ENCODE results near the gene KRT71. TPM values are rescaled to one million over a fixed set of nuclear protein-coding genes. Genes with fewer than 3 reads are reported as not detected.

Gene KRT71
- total RNA-seq, 1 experiment from 2014 or later, result not detected

DNA sequence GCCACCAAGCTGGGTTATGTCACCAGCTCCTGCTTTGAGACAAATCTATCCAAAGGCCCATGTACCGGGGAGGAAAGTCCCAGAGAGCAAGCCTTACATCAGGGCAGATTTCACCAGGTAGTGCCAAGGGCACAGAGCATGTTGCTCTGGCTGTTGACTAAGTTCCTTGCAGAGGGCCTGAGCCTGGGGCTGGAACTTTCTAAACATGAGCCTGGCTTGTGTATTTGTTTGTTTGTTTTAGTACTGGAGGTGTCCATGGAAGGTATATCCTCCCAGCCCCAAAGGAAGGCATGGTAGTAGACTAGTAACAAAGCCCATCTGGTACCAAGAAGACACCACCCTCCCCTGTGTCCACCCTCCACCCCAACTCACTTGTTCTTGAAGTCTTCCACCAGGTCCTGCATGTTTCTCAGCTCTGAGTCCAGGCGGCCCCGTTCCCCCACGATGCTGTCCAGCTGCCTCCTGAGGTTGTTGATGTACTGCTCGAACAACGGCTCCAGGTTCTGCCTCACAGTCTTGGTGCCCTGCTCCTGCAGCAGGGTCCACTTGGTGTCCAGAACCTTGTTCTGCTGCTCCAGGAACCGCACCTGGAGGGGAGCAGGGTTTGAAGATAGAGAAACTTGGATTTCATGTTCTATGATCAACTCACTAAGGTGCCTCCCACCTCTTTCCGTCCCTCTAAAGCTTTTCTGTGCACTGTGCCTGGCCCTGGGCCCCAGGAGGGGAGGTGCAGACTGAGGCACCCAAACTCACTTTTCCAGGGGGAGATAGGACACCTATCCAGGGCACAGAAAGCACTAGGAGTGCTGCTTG, 34.2 kb downstream of the KRT71 start:
- intact Hi-C loops (cut with micrococcal nuclease), result no loop called here
- Histone ChIP-seq H3K27me3 (ENCODE audit: low read length) (no peaks in the 10 kb centered on the region), H3K4me1 (ENCODE audit: insufficient read depth, low read length) (peaks cover 27% of the 10 kb centered on the region), H3K9ac (ENCODE audit: low read length) (no peak overlapping the region), H3K79me2 (ENCODE audit: low read length) (no peaks in the 10 kb centered on the region), H3K9me3 (ENCODE audit: low read length) (no peaks in the 10 kb centered on the region), H3K27ac (ENCODE audit: low read length) (no peak overlapping the region), H3K9me2 (replicated peaks; ENCODE audit: low read length) (no peaks in the 10 kb centered on the region), H3K36me3 (ENCODE audit: low read depth, low read length) (no peaks in the 10 kb centered on the region), H3F3A (ENCODE audit: low read length, unreplicated experiment) (no peaks in the 10 kb centered on the region), H3K4me2 (ENCODE audit: low read length) (no peak overlapping the region), H2AFZ (ENCODE audit: low read length) (no peak overlapping the region), H3K4me3 (ENCODE audit: low read length) (no peak overlapping the region), H4K20me1 (ENCODE audit: low read length) (no peaks in the 10 kb centered on the region)
- DNase-seq (no peak), ATAC-seq (no peak)
- CTCF ChIA-PET, result no interaction called here
- POLR2A ChIA-PET (ENCODE audit: unreplicated experiment), result no interaction called here
- no peak for TF ChIP-seq EZH2phosphoT487 (IDR thresholded peaks at IDR 0.05; ENCODE audit: borderline replicate concordance, low read length)
- TF ChIP-seq, protein P1, sequence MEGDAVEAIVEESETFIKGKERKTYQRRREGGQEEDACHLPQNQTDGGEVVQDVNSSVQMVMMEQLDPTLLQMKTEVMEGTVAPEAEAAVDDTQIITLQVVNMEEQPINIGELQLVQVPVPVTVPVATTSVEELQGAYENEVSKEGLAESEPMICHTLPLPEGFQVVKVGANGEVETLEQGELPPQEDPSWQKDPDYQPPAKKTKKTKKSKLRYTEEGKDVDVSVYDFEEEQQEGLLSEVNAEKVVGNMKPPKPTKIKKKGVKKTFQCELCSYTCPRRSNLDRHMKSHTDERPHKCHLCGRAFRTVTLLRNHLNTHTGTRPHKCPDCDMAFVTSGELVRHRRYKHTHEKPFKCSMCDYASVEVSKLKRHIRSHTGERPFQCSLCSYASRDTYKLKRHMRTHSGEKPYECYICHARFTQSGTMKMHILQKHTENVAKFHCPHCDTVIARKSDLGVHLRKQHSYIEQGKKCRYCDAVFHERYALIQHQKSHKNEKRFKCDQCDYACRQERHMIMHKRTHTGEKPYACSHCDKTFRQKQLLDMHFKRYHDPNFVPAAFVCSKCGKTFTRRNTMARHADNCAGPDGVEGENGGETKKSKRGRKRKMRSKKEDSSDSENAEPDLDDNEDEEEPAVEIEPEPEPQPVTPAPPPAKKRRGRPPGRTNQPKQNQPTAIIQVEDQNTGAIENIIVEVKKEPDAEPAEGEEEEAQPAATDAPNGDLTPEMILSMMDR (conservative IDR thresholded peaks at IDR 0.05; ENCODE audit: low read depth, low read length), result no peak
- no peak for TF ChIP-seq EZH2 (IDR thresholded peaks at IDR 0.05; ENCODE audit: low read length, unreplicated experiment)
- BruUV-seq (replicated peaks), result no TSS peak

- H4K20me1 ChIP-seq (ENCODE audit: low read length), result no peaks in the 10 kb centered on the region
- H3K9me2 ChIP-seq (replicated peaks; ENCODE audit: low read length), result no peaks in the 10 kb centered on the region
- no peaks in the 10 kb centered on the region for H3K27me3 ChIP-seq (ENCODE audit: low read length)
- no peak overlapping the region for H3K9ac ChIP-seq (ENCODE audit: low read length)
- TF ChIP-seq EZH2phosphoT487 (IDR thresholded peaks at IDR 0.05; ENCODE audit: borderline replicate concordance, low read length) (no peak), EZH2 (IDR thresholded peaks at IDR 0.05; ENCODE audit: low read length, unreplicated experiment) (no peak)
- TF ChIP-seq, protein P1 (conservative IDR thresholded peaks at IDR 0.05; ENCODE audit: low read depth, low read length), result no peak
- no peak overlapping the region for H2AFZ ChIP-seq (ENCODE audit: low read length)
- ChIA-PET CTCF (no interaction called here), POLR2A (ENCODE audit: unreplicated experiment) (no interaction called here)
- H3K9me3 ChIP-seq (ENCODE audit: low read length), result no peaks in the 10 kb centered on the region
- BruUV-seq (replicated peaks), result no TSS peak
- no peak for ATAC-seq
- H3K4me2 ChIP-seq (ENCODE audit: low read length), result no peak overlapping the region
- no peak overlapping the region for H3K4me3 ChIP-seq (ENCODE audit: low read length)
- DNase-seq, result no peak
- no peaks in the 10 kb centered on the region for H3K36me3 ChIP-seq (ENCODE audit: low read depth, low read length)
- peaks cover 27% of the 10 kb centered on the region for H3K4me1 ChIP-seq (ENCODE audit: insufficient read depth, low read length)
- no peak overlapping the region for H3K27ac ChIP-seq (ENCODE audit: low read length)
- intact Hi-C loops (cut with micrococcal nuclease), result no loop called here
- H3K79me2 ChIP-seq (ENCODE audit: low read length), result no peaks in the 10 kb centered on the region
- no peaks in the 10 kb centered on the region for H3F3A ChIP-seq (ENCODE audit: low read length, unreplicated experiment)
Observed at GRCh38 chr12:52517888-52518287, 35.1 kb downstream of the KRT71 start.
